M059J (cell line): ENCODE data around the gene TGM1. TPM values are rescaled to one million over a fixed set of nuclear protein-coding genes. Genes with fewer than 3 reads are reported as not detected.
"Not testable (repeated sequence)": the region's sequence is repeated elsewhere in the genome, so short reads cannot be mapped to it uniquely, and the experiment has no call there.

Experiments used
- DNase-seq: peaks from one replicate; pipeline ENCODE4 v3.0.0-alpha.2; 2012; ENCODE audit warnings: low read depth
- total RNA-seq: library from RNA; depleted of rRNA; stranded (reverse); fragments of >200 nt; shearing (Covaris generic); gene quantifications from 2 replicates; pipeline ENCODE4 v1.2.3, GENCODE V29; 2014

Gene TGM1
- total RNA-seq, 1 experiment from 2014 or later, result 0.12 TPM

- no peak for DNase-seq
These were observed 28.6 kb downstream of the TGM1 start for GRCh38 chr14:24234095-24235005.

- DNase-seq, result no peak
These were observed 29.5 kb downstream of the TGM1 start for GRCh38 chr14:24233538-24233866.

GRCh38 chr14:24232645-24233537, 30.1 kb downstream of the TGM1 start, which contains the start of gene GMPR2:
Gene GMPR2, plus strand, starts transcription at chr14:24232929. Its CDS starts 325 bp downstream, at chr14:24233254.
- DNase-seq, result no peak

- DNase-seq, result peak; percentile 95
These were observed 30.8 kb downstream of the TGM1 start, which contains the start of gene NEDD8 for GRCh38 chr14:24232121-24232644. Gene NEDD8, minus strand, starts transcription at chr14:24232367. Its CDS starts 100 bp downstream, at chr14:24232267.

GRCh38 chr14:24231263-24232120, 31.5 kb downstream of the TGM1 start:
- no peak for DNase-seq

- no peak for DNase-seq
These were observed 34.1 kb downstream of the TGM1 start for GRCh38 chr14:24228902-24229301.

GRCh38 chr14:24226473-24226872, 36.5 kb downstream of the TGM1 start:
- DNase-seq, result no peak

- peak; percentile 85 for DNase-seq
These were observed 38.3 kb downstream of the TGM1 start for GRCh38 chr14:24224618-24225071.

- DNase-seq, result not testable (repeated sequence)
These were observed 40.0 kb downstream of the TGM1 start for GRCh38 chr14:24222987-24223386.

GRCh38 chr14:24219521-24219920, 43.5 kb downstream of the TGM1 start:
- DNase-seq, result no peak

- no peak for DNase-seq
These were observed 43.9 kb downstream of the TGM1 start for GRCh38 chr14:24219080-24219479.

GRCh38 chr14:24216876-24217275, 46.1 kb downstream of the TGM1 start:
- not testable (repeated sequence) for DNase-seq

GRCh38 chr14:24216345-24216699, 46.7 kb downstream of the TGM1 start:
- no peak for DNase-seq

GRCh38 chr14:24215495-24216344, 47.3 kb downstream of the TGM1 start, which contains the start of gene MDP1:
Gene MDP1, minus strand, starts transcription at chr14:24216066. Its CDS starts 111 bp downstream, at chr14:24215955.
- DNase-seq, result peak; percentile 85

- no peak for DNase-seq
These were observed 48.9 kb downstream of the TGM1 start for GRCh38 chr14:24213866-24214662.

GRCh38 chr14:24212924-24213865, 49.8 kb downstream of the TGM1 start, which contains the start of gene CHMP4A:
Gene CHMP4A, minus strand, starts transcription at chr14:24213488. Its CDS starts 49 bp downstream, at chr14:24213439.
- peak; percentile 98 for DNase-seq

GRCh38 chr14:24211311-24211710, 51.7 kb downstream of the TGM1 start:
- no peak for DNase-seq

- DNase-seq, result no peak
These were observed 55.4 kb downstream of the TGM1 start for GRCh38 chr14:24207625-24208024.
